HepG2 (cell line): ENCODE results near the gene ANKRD53. TPM values are rescaled to one million over a fixed set of nuclear protein-coding genes. Genes with fewer than 3 reads are reported as not detected.

ENCODE experiments used
- ATAC-seq: fragments of 200-7000 bp; cut with Tn5 transposase; 3 replicates; pipeline ENCODE4 v1.9.1; 2020; ENCODE audit warnings: mild to moderate bottlenecking, moderate library complexity
- Bru-seq: library from RNA; stranded (reverse); fragments of 400-500 nt; gene quantifications from one replicate; lab custom pipeline; 2021; lab: Mats Ljungman, UMichigan
- BruChase-seq, 2 experiments: library from RNA; stranded (reverse); fragments of 400-500 nt; gene quantifications; one replicate each; lab custom pipeline; 2021; lab: Mats Ljungman, UMichigan
- BruUV-seq: library from RNA; stranded (reverse); fragments of 400-500 nt; replicated peaks from 2 replicates; lab custom pipeline; 2021; lab: Mats Ljungman, UMichigan
- CTCF ChIA-PET: fragments of 300-600 bp; formaldehyde crosslinking; extraction: SDS; loops from one replicate; lab custom pipeline; 2021; ENCODE audit warnings: low total read pairs, inconsistent platforms, low intra/inter-chr PET ratio; lab: Yijun Ruan, JAX
- POLR2A ChIA-PET: fragments of 350-600 bp; sonication (Branson Sonifier 250); formaldehyde crosslinking; loops from one replicate; lab custom pipeline; 2020; ENCODE audit warnings: antibody characterized with exemption, inconsistent platforms; lab: Yijun Ruan, JAX
- DNase-seq: peaks from one replicate; pipeline ENCODE4 v3.0.0-alpha.2; 2015; ENCODE audit warnings: low spot score
- FAIRE-seq: peaks from 3 replicates; lab custom pipeline; 2011; peaks lifted over from hg19 to GRCh38; lab: Jason Lieb, UNC
- H2AFZ ChIP-seq: one replicate; pipeline ENCODE4 v1.6.1; 2011; ENCODE audit warnings: low read length, inconsistent platforms
- H3K27ac ChIP-seq: fragments of 300-600 bp; 3 replicates; pipeline ENCODE4 v1.8.0; 2011; ENCODE audit warnings: mixed run types, mild to moderate bottlenecking, mixed read lengths, low read length, inconsistent platforms; ENCODE audit not compliant: insufficient read depth; ENCODE audit errors: extremely low read length
- H3K27me3 ChIP-seq, 2 experiments: fragments of 200-600 bp in 1 of 2; 2 replicates in 1 of 2; 3 replicates in 1 of 2; pipeline versions ENCODE4 v1.6.0 to v1.8.0; 2011; ENCODE audit warnings: low read length in 2 of 2, mild to moderate bottlenecking in 2 of 2, moderate library complexity in 2 of 2, inconsistent platforms in 1 of 2; ENCODE audit not compliant: insufficient read depth in 2 of 2, control insufficient read depth in 1 of 2
- H3K36me3 ChIP-seq, 2 experiments: fragments of 200-600 bp in 1 of 2; replicated peaks in 1 of 2; 2 replicates in 1 of 2; 3 replicates in 1 of 2; pipeline versions ENCODE4 v1.5.1 to v1.8.0; 2011; ENCODE audit warnings: low read length in 2 of 2, inconsistent platforms in 1 of 2; ENCODE audit not compliant: insufficient read depth in 2 of 2, control insufficient read depth in 1 of 2
- H3K4me1 ChIP-seq: 2 replicates; pipeline ENCODE4 v1.5.1; 2012; ENCODE audit warnings: low read length, inconsistent platforms; ENCODE audit not compliant: insufficient read depth
- H3K4me2 ChIP-seq: 2 replicates; pipeline ENCODE4 v1.6.0; 2011; ENCODE audit warnings: low read depth, low read length, inconsistent platforms
- H3K4me3 ChIP-seq, 3 experiments: fragments of 200-600 bp in 1 of 3; sonication (generic), shearing (Covaris generic) in 1 of 3; replicated peaks in 1 of 3; 2 replicates each; pipeline ENCODE4 v1.5.1; 2011 to 2016; ENCODE audit warnings: low read length in 3 of 3, inconsistent platforms in 2 of 3, low read depth in 2 of 3, mild to moderate bottlenecking in 2 of 3, control low read depth in 1 of 3, mixed read lengths in 1 of 3; ENCODE audit not compliant: insufficient read depth in 1 of 3
- H3K79me2 ChIP-seq: one replicate; pipeline ENCODE4 v1.6.1; 2011; ENCODE audit warnings: low read length, inconsistent platforms; ENCODE audit not compliant: insufficient read depth
- H3K9ac ChIP-seq: 2 replicates; pipeline ENCODE4 v1.6.0; 2011; ENCODE audit warnings: mild to moderate bottlenecking, low read depth, low read length, inconsistent platforms; ENCODE audit not compliant: insufficient read depth
- H3K9me3 ChIP-seq: 2 replicates; pipeline ENCODE4 v1.5.1; 2012; ENCODE audit warnings: mild to moderate bottlenecking, low read length
- H4K20me1 ChIP-seq: 2 replicates; pipeline ENCODE4 v1.6.0; 2011; ENCODE audit warnings: inconsistent platforms, mild to moderate bottlenecking, low read length, moderate library complexity; ENCODE audit not compliant: insufficient read depth
- ARHGAP35 ChIP-seq: sonication (generic); formaldehyde crosslinking; IDR thresholded peaks from 2 replicates; pipeline ENCODE4 v1.9.0; 2022; ENCODE audit warnings: mild to moderate bottlenecking, inconsistent platforms, moderate library complexity, missing genetic modification reagents, borderline replicate concordance
- HNRNPK ChIP-seq: fragments of 200-400 bp; formaldehyde crosslinking; IDR thresholded peaks from 2 replicates; pipeline ENCODE4 v1.6.1; 2018; ENCODE audit warnings: low read length, low read depth, moderate library complexity, mild to moderate bottlenecking; ENCODE audit not compliant: poor library complexity, severe bottlenecking
- PATZ1 ChIP-seq: sonication (generic); formaldehyde crosslinking; IDR thresholded peaks from 2 replicates; pipeline ENCODE4 v1.4.0; 2020; ENCODE audit warnings: missing genetic modification reagents
- PRDM15 ChIP-seq: sonication (generic); formaldehyde crosslinking; IDR thresholded peaks from 2 replicates; pipeline ENCODE4 v1.4.0; 2020; ENCODE audit warnings: missing genetic modification reagents
- ZBTB10 ChIP-seq: sonication (generic); formaldehyde crosslinking; IDR thresholded peaks from 2 replicates; pipeline ENCODE4 v1.4.0; 2020; ENCODE audit warnings: missing genetic modification reagents, borderline replicate concordance
- ZNF552 ChIP-seq: sonication (generic); formaldehyde crosslinking; IDR thresholded peaks from 2 replicates; pipeline ENCODE4 v1.9.0; 2022; ENCODE audit warnings: missing genetic modification reagents, mild to moderate bottlenecking, borderline replicate concordance
- ZNF7 ChIP-seq: IDR thresholded peaks from 2 replicates; pipeline ENCODE4 v1.6.1; 2016; ENCODE audit warnings: missing biosample characterization, missing genetic modification reagents
- WGBS: methylation state at CpG from one replicate; pipeline ENCODE4 v1.1.6; 2017; ENCODE audit warnings: low lambda C conversion rate; 5-methylcytosine and 5-hydroxymethylcytosine counted together
- in situ Hi-C: cut with HindIII; loops from 2 replicates; pipeline ENCODE4 v1.10.0; 2017; ENCODE audit warnings: low pct_unique_long_range_greater_than_20kb; ENCODE audit not compliant: extremely low pct_ligation_motif_present
- intact Hi-C: fragments of 100-400 bp; cut with micrococcal nuclease; formaldehyde crosslinking; loops from one replicate; pipeline ENCODE4 v1.10.0; 2022; ENCODE audit not compliant: unreplicated experiment
- long read RNA-seq, 2 experiments: library from RNA in 1 of 2; library from polyadenylated mRNA in 1 of 2; stranded (forward) in 1 of 2; unstranded in 1 of 2; transcript quantifications; one replicate each; pipeline ENCODE4 v2.0.0, GENCODE V29; 2019 to 2022
- polyA minus RNA-seq, 3 experiments: library from RNA; depleted of rRNA, polyadenylated mRNA; stranded (reverse); fragments of >200 nt; gene quantifications; 2 replicates each; pipeline ENCODE4 v1.2.3, GENCODE V29; 2011; ENCODE audit warnings: low replicate concordance in 1 of 3
- polyA plus RNA-seq, 8 experiments: library from polyadenylated mRNA; depleted of rRNA in 3 of 8; stranded (reverse) in 7 of 8; unstranded in 1 of 8; fragments of >200 nt; fragmentation: Illumina TruSeq in 4 of 8; extraction: Trizol in 4 of 8; gene quantifications; 2 replicates each; pipeline versions ENCODE4 v1.2.1 to v1.2.3, GENCODE V29; 2011 to 2016; ENCODE audit warnings: low read depth in 4 of 8, missing spikeins in 1 of 8, mixed read lengths in 1 of 8; ENCODE audit not compliant: insufficient read depth in 1 of 8
- total RNA-seq, 5 experiments: library from RNA; depleted of rRNA; stranded (reverse); fragments of >200 nt; fragmentation: Illumina TruSeq; extraction: Trizol; gene quantifications; 2 replicates each; pipeline ENCODE4 v1.2.3, GENCODE V29; 2016; ENCODE audit warnings: low read depth in 1 of 5

The ANKRD53 gene
- total RNA-seq (2016; rRNA removed; fragmentation: Illumina TruSeq; extraction: Trizol) (not detected in 2 replicates), polyA plus RNA-seq (2011; rRNA removed) (0.12 and 0.15 TPM in 2 replicates), polyA minus RNA-seq (2011; rRNA and poly(A)+ RNA removed; ENCODE audit: low replicate concordance) (not detected in 2 replicates), Bru-seq, nascent RNA (percentile 31 among the genes with signal in this experiment), BruChase-seq, experiment 1, labeled RNA remaining after a 6-hour chase (percentile 32 among the genes with signal in this experiment), BruChase-seq, experiment 2, labeled RNA remaining after a 2-hour chase (percentile 21 among the genes with signal in this experiment)
- total RNA-seq (2016; cell fraction: cytosol; rRNA removed; fragmentation: Illumina TruSeq; extraction: Trizol; ENCODE audit: low read depth), result not detected in 2 replicates
- total RNA-seq (2016; cell fraction: insoluble cytoplasmic fraction; rRNA removed; fragmentation: Illumina TruSeq; extraction: Trizol), result 0.09 TPM in 1 of 2 replicates, not detected in the other
- not detected in 2 replicates for total RNA-seq (2016; cell fraction: membrane; rRNA removed; fragmentation: Illumina TruSeq; extraction: Trizol)
- total RNA-seq (2016; cell fraction: nucleus; rRNA removed; fragmentation: Illumina TruSeq; extraction: Trizol), result 0.66 TPM in 1 of 2 replicates, not detected in the other
- polyA plus RNA-seq (2011; cell fraction: cytosol; rRNA removed), result 0.25 TPM in 1 of 2 replicates, not detected in the other
- 0.14 and 0.62 TPM in 2 replicates for polyA plus RNA-seq (2011; cell fraction: nucleus; rRNA removed)
- polyA plus RNA-seq (2012), result 0.08 TPM in 1 of 2 replicates, not detected in the other
- 0.08 and 0.27 TPM in 2 replicates for polyA plus RNA-seq (2016; cell fraction: cytosol; fragmentation: Illumina TruSeq; extraction: Trizol; ENCODE audit: low read depth)
- polyA plus RNA-seq (2016; cell fraction: insoluble cytoplasmic fraction; fragmentation: Illumina TruSeq; extraction: Trizol; ENCODE audit: low read depth), result not detected in 2 replicates
- polyA plus RNA-seq (2016; cell fraction: membrane; fragmentation: Illumina TruSeq; extraction: Trizol; ENCODE audit: low read depth), result 0.20 and 0.53 TPM in 2 replicates
- polyA plus RNA-seq (2016; cell fraction: nucleus; fragmentation: Illumina TruSeq; extraction: Trizol; ENCODE audit: insufficient read depth, low read depth), result 0.42 and 0.69 TPM in 2 replicates
- not detected in 2 replicates for polyA minus RNA-seq (2011; cell fraction: cytosol; rRNA and poly(A)+ RNA removed)
- not detected in 2 replicates for polyA minus RNA-seq (2011; cell fraction: nucleus; rRNA and poly(A)+ RNA removed)
- long read RNA-seq, experiment 1, result 0 reads
- long read RNA-seq, experiment 2, partial matches to known transcripts, result 0 of 2 reads
- long read RNA-seq, experiment 2, other reads (novel, unspliced or antisense), result 0 of 2 reads

GRCh38 chr2:70978341-70979179 is at the start of gene ANKRD53:
Gene ANKRD53, plus strand, starts transcription at chr2:70978630. Its CDS starts 16 bp downstream, at chr2:70978646.
- Histone ChIP-seq H3K9ac (peak within 1 kb of the TSS; percentile 33; the same call in 1 of the 2 replicates), H3K27me3 (no peaks in the 10 kb centered on the region), H3K9me3 (no peaks in the 10 kb centered on the region), H3K4me1 (peaks cover 14% of the 10 kb centered on the region), H3K4me3 (peak within 1 kb of the TSS; percentile 29 to 75 (median 36); a peak in 5 of 6 replicates), H3K27ac (no peak within 1 kb of the TSS), H3K79me2 (no peaks in the 10 kb centered on the region), H3K4me2 (peak within 1 kb of the TSS; percentile 90), H2AFZ (no peak within 1 kb of the TSS), H3K36me3 (no peaks in the 10 kb centered on the region), H4K20me1 (no peaks in the 10 kb centered on the region)
- ATAC-seq (peak; percentile 38), FAIRE-seq (no peak), DNase-seq (no peak)
- WGBS, result 77% methylated on average over 44 of the region's 67 CpGs
- ChIA-PET POLR2A (interaction anchor here (1.1 kb wide), 1 partner anchor 16 kb away, joined by 3 read pairs; the partner anchor contains the start of gene TEX261), CTCF (interaction anchor here (1.1 to 3.1 kb wide), 3 partner anchors 14 to 30 kb away, joined by 4 to 34 read pairs (median 5); partner anchors contain the start of gene TEX261)
- BruUV-seq, result no TSS peak
- intact Hi-C loops (no loop called here), in situ Hi-C loops (no loop called here)
- TF ChIP-seq PRDM15 (CRISPR knock-in tag), result no peak
- no peak for TF ChIP-seq ZNF552
- peak; percentile 9; the same call in 1 of the 2 replicates for TF ChIP-seq PATZ1 (CRISPR knock-in tag)
- TF ChIP-seq HNRNPK, result peak; percentile 23
- TF ChIP-seq ARHGAP35 (CRISPR knock-in tag), result no peak
- TF ChIP-seq ZNF7 (CRISPR knock-in tag), result peak; percentile 63; the same call in 1 of the 2 replicates
- TF ChIP-seq ZBTB10 (CRISPR knock-in tag), result no peak
